DND-41 (cell line): ENCODE data around the gene SND1.

Experiments
- ATAC-seq: fragments of 200-7000 bp; cut with Tn5 transposase; 3 replicates; pipeline ENCODE4 v1.9.1; 2021; ENCODE audit warnings: low read depth; ENCODE audit not compliant: insufficient read depth
- DNase-seq: peaks from one replicate; pipeline ENCODE4 v3.0.0-alpha.2; 2020
- H2AFZ ChIP-seq: 2 replicates; pipeline ENCODE4 v1.6.0; 2012; ENCODE audit warnings: low read depth, low read length
- H3K27ac ChIP-seq: 2 replicates; pipeline ENCODE4 v1.5.1; 2012; ENCODE audit warnings: low read length, inconsistent platforms
- H3K27me3 ChIP-seq: fragments of 200-600 bp; sonication (generic); 2 replicates; pipeline ENCODE4 v1.6.0; 2012; ENCODE audit warnings: low read length, mild to moderate bottlenecking, inconsistent platforms; ENCODE audit not compliant: insufficient read depth, poor library complexity
- H3K36me3 ChIP-seq: 2 replicates; pipeline ENCODE4 v1.5.1; 2012; ENCODE audit warnings: low read length, inconsistent platforms; ENCODE audit not compliant: insufficient read depth
- H3K4me1 ChIP-seq: 2 replicates; pipeline ENCODE4 v1.5.1; 2012; ENCODE audit warnings: mild to moderate bottlenecking, low read length; ENCODE audit not compliant: insufficient read depth
- H3K4me2 ChIP-seq: 2 replicates; pipeline ENCODE4 v1.6.0; 2012; ENCODE audit warnings: mild to moderate bottlenecking, moderate library complexity, low read length, inconsistent platforms; ENCODE audit not compliant: insufficient read depth
- H3K4me3 ChIP-seq, 2 experiments: fragments of 200-600 bp in 1 of 2; shearing (Covaris generic) in 1 of 2; 2 replicates each; pipeline ENCODE4 v1.5.1; 2012 to 2016; ENCODE audit warnings: inconsistent platforms in 2 of 2, low read length in 2 of 2, mild to moderate bottlenecking in 2 of 2, low read depth in 1 of 2, moderate library complexity in 1 of 2
- H3K79me2 ChIP-seq: 2 replicates; pipeline ENCODE4 v1.6.0; 2012; ENCODE audit warnings: low read length, inconsistent platforms; ENCODE audit not compliant: insufficient read depth
- H3K9ac ChIP-seq: 2 replicates; pipeline ENCODE4 v1.6.0; 2012; ENCODE audit warnings: low read depth, mild to moderate bottlenecking, inconsistent platforms, low read length, moderate library complexity
- H3K9me3 ChIP-seq: 2 replicates; pipeline ENCODE4 v1.5.1; 2012; ENCODE audit warnings: low read length, moderate library complexity, mild to moderate bottlenecking, inconsistent platforms; ENCODE audit not compliant: insufficient read depth, severe bottlenecking
- H4K20me1 ChIP-seq: 2 replicates; pipeline ENCODE4 v1.6.0; 2012; ENCODE audit warnings: low read length; ENCODE audit not compliant: insufficient read depth
- EZH2 ChIP-seq: IDR thresholded peaks from 3 replicates; pipeline ENCODE4 v1.6.1; 2012; ENCODE audit warnings: borderline replicate concordance, low read depth, mild to moderate bottlenecking, moderate library complexity, low read length, inconsistent platforms; ENCODE audit not compliant: severe bottlenecking
- TF ChIP-seq, protein P1 (sequence below): IDR thresholded peaks from 2 replicates; pipeline ENCODE4 v1.5.1; 2012; ENCODE audit warnings: borderline replicate concordance, low read length, moderate library complexity, mild to moderate bottlenecking; ENCODE audit not compliant: poor library complexity, severe bottlenecking; ENCODE audit errors: extremely low read depth

The SND1 gene

DNA sequence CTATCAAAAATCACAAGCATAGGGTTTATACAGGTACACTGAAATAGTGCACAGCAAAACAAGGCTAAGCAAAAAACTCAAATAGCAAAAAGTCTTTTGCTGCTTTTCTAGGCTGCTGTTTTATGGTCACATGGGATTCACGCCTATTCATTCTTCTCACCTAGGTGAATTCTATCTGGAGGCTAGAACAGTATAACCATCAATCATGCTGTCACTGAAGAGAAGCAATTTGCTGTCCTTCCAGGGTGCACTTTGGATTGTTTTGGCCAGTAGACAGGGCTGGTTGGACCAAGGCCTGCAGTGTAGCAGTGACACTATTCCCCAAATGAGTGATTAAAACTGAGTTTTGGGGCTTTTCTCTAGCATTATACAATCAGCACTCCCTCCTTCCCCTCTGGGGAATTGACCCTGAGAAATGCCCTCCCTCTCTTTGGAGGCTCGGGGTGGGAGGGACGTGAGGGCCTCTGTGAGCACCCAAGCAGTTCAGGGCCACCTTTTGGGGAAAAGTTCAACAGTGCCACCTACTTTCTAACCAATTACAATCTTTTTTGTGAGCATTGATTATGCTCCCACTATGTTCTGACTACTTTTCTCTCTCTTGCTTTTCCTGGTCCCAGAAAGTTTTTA is 16.2 kb upstream of the SND1 start:
- no peak for DNase-seq
- Histone ChIP-seq H3K27me3 (peaks cover 7% of the 10 kb centered on the region), H4K20me1 (no peaks in the 10 kb centered on the region), H3K4me1 (no peaks in the 10 kb centered on the region), H3K79me2 (no peaks in the 10 kb centered on the region), H3K27ac (no peak overlapping the region), H3K4me2 (no peak overlapping the region), H3K4me3 (no peak overlapping the region), H3K9ac (no peak overlapping the region), H2AFZ (no peak overlapping the region), H3K36me3 (no peaks in the 10 kb centered on the region), H3K9me3 (no peaks in the 10 kb centered on the region)
- TF ChIP-seq, protein P1, sequence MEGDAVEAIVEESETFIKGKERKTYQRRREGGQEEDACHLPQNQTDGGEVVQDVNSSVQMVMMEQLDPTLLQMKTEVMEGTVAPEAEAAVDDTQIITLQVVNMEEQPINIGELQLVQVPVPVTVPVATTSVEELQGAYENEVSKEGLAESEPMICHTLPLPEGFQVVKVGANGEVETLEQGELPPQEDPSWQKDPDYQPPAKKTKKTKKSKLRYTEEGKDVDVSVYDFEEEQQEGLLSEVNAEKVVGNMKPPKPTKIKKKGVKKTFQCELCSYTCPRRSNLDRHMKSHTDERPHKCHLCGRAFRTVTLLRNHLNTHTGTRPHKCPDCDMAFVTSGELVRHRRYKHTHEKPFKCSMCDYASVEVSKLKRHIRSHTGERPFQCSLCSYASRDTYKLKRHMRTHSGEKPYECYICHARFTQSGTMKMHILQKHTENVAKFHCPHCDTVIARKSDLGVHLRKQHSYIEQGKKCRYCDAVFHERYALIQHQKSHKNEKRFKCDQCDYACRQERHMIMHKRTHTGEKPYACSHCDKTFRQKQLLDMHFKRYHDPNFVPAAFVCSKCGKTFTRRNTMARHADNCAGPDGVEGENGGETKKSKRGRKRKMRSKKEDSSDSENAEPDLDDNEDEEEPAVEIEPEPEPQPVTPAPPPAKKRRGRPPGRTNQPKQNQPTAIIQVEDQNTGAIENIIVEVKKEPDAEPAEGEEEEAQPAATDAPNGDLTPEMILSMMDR: no peak
- TF ChIP-seq EZH2: no peak
- no peak for ATAC-seq

DNA sequence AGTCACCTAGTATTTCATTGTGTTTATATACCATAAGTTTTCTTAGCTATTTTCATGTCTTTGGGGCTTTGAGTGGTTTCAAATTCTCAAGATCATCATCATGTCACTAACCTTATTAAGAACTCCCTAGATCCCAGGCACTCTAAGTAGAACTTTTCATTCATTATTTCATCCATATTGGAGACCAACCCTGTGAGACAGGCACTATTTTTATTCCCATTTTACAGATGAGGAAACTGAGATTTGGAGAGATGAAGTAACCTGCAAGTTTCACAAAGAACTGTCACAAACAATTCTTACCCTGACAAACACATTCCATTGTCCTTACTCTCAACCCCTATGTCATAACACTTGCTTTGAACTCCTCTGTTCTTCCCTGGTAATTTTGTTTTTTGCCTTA is 13.8 kb upstream of the SND1 start:
- no peaks in the 10 kb centered on the region for H3K4me1 ChIP-seq
- H3K27me3 ChIP-seq: peaks cover 7% of the 10 kb centered on the region
- no peaks in the 10 kb centered on the region for H3K36me3 ChIP-seq
- no peak overlapping the region for H3K4me2 ChIP-seq
- H2AFZ ChIP-seq: no peak overlapping the region
- ATAC-seq (no peak), DNase-seq (no peak)
- no peaks in the 10 kb centered on the region for H3K79me2 ChIP-seq
- H3K9me3 ChIP-seq: no peaks in the 10 kb centered on the region
- H3K4me3 ChIP-seq: no peak overlapping the region
- TF ChIP-seq EZH2: no peak
- H3K27ac ChIP-seq: no peak overlapping the region
- no peak overlapping the region for H3K9ac ChIP-seq
- H4K20me1 ChIP-seq: no peaks in the 10 kb centered on the region

DNA sequence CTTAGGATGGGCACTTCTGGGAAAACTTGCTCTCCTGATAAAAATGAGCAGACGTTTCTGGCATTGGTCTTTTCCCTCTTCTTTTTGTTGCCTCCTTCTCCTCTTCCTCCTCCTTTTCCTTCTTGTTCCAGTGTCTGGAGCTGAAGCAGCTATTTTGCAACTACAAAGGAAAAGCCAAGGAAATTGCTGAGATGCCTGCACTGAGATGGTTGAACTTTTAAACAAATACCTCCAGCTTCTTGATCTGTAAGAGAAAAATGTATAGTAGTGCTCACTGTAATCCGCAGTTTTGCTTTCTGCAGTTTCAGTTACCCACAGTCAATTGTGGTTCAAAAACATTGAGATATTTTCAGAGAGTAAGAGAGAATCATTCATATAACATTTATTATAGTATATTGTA is 7.5 kb upstream of the SND1 start:
- Histone ChIP-seq H3K9me3 (no peaks in the 10 kb centered on the region), H3K36me3 (no peaks in the 10 kb centered on the region), H3K27ac (no peak overlapping the region), H3K4me1 (no peaks in the 10 kb centered on the region), H3K9ac (no peak overlapping the region), H2AFZ (no peak overlapping the region), H3K79me2 (no peaks in the 10 kb centered on the region), H4K20me1 (no peaks in the 10 kb centered on the region), H3K4me2 (no peak overlapping the region), H3K4me3 (no peak overlapping the region), H3K27me3 (no peaks in the 10 kb centered on the region)
- TF ChIP-seq EZH2: no peak
- TF ChIP-seq, protein P1: no peak
- ATAC-seq (no peak), DNase-seq (no peak)

DNA sequence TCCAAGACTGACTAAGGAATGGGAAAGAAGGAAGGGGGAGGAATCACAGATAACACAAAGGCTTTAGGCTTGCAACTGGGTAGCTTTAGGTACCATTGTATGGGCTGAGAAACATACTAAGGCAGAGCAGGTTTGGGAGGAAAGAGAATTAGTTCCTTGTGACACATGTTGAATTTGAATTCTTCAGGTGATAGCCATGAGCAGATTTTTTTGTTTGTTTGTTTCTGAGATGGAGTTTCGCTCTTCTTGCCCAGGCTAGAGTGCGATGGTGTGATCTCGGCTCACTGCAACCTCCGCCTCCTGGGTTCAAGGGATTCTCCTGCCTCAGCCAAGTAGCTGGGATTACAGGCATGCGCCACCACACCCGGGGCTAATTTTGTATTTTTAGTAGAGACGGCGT is 4.4 kb upstream of the SND1 start:
- Histone ChIP-seq H3K27me3 (no peaks in the 10 kb centered on the region), H3K4me3 (no peak overlapping the region), H3K9ac (no peak overlapping the region), H3K4me2 (no peak overlapping the region), H2AFZ (no peak overlapping the region), H3K27ac (no peak overlapping the region), H3K36me3 (no peaks in the 10 kb centered on the region; the same call in 1 of the 2 replicates), H4K20me1 (no peaks in the 10 kb centered on the region), H3K9me3 (no peaks in the 10 kb centered on the region), H3K4me1 (peaks cover 10% of the 10 kb centered on the region), H3K79me2 (peaks cover 7% of the 10 kb centered on the region)
- TF ChIP-seq EZH2: no peak
- TF ChIP-seq, protein P1: no peak
- no peak for ATAC-seq
- no peak for DNase-seq
